Measurements from ENCODE around the gene CLRN3.

CLRN3 gene, protein sequence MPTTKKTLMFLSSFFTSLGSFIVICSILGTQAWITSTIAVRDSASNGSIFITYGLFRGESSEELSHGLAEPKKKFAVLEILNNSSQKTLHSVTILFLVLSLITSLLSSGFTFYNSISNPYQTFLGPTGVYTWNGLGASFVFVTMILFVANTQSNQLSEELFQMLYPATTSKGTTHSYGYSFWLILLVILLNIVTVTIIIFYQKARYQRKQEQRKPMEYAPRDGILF

DNA sequence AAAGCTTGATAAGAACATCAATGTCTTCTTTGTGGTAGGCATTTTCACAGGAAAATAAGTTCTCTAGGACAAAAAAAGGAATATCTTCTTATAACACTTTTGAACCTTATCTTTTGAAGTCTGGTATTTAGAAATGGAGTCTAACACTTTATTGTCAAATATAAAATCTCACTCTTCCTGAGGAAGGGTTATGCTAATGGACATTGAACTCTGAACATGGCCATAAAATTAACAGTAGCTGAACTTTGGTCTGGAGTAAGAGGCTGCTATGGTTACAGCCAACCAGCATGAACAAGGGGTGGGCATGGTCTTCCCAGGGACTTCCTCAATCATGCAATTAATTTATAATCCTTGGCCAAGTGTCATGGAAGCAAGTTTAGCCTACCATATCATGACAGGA lies at the start of gene CLRN3:
CLRN3 (minus strand) TSS at position 199 of the 400 bp plus-strand sequence; CDS start at position 42, 157 bp downstream.
- no peak for DNase-seq

DNA sequence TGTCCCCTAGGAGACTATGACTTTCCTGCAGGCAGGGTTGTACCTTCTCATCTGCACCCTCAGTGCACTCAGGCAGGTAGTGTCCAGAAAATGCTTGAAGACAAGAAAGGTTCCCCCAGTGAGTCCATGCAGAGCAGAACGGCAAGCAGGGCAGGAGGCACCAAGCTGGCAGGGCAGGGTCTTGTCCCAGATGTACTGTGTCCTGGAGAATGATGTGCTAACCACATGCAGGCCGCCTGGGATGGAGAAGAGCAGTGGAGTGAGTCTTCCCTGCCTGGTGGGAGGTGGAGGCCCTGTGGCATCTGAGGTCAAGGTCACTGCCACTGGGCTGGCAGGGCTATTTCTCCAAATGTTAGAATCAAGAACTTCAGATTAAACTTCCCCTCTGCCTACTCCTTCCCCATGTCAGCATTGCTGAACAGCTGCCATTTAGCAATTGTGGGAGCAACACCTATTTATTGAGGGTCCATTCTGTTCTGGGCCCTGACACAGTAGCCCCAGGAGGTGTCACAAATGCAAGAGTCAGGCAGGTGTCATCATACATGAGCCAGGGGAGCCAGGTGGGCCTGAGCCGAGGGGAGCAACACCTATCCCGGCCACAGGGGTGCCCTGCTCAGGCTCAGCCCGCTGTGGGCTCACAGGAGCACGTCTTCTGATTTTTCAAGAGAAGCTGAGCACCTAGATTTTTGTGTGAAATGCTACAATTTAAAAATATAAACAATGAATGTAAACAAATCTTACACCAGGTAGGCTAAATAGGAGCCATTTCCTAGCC lies 48.3 kb upstream of the CLRN3 start:
- DNase-seq, result no peak

DNA sequence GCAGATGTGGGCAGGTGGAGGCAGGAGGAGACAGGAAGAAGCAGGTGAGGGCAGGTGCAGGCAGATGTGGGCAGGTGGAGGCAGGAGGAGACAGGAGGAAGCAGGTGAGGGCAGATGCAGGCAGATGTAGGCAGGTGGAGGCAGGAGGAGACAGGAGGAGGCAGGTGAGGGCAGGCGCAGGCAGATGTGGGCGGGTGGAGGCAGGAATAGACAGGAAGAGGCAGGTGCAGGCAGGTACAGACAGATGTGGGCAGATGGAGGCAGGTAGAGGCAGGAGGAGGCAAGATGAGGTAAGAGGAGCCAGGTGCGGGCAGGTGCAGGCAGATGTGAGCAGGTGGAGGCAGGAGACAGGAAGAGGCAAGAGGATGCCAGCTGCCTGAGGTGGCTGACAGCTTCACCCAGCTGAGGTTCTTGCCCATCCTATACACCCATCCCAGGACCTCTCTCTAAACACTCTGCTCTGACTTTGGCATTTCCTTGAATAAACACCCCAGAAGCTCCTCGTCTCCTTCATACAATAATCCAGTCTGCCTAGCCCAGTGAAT lies 47.1 kb upstream of the CLRN3 start:
- no peak for DNase-seq

DNA sequence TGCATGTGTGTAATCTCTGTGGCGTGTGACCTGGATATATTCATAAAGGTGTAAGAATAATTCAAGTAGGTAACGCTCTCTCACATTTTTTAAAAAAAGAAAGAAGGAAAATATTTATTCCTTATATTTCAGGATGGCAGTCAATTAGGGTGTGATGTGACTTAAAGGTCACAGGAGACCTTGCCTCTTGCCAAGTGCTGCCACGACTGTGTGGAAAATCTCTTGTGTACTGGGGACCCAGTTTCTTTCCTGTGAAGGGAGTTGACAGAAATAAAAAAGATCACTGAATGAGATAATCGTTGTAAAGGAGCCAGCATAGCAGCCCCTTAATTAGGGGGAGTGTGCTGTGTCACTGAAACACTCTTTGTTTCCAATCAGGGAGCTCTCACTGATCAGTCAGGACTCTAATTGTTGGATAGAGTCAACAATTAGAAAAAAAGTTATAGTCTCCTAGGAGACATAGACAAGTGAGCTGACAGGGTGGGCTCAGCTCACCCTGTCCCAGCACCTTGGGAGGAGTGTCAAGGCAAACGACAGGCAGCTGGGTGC lies 45.2 kb upstream of the CLRN3 start:
- no peak for DNase-seq

DNA sequence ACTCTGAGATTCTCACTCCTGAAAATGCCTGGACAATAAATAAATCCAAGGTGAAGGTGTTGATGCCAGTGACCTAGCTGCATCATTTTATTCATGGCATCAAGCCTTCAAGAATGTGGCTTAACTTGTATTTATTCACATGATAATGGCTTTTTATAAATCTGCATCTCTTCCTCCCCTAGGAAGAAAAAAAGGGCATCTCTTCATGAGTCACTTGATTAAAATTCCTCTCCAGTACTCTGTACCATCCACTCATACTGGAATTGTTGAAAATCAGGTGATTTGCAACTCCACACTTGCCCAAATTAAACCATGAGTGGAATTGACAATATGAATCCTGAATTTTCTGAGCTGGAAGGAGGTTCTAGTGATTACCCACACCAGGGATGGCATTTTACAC lies 44.3 kb upstream of the CLRN3 start:
- no peak for DNase-seq

DNA sequence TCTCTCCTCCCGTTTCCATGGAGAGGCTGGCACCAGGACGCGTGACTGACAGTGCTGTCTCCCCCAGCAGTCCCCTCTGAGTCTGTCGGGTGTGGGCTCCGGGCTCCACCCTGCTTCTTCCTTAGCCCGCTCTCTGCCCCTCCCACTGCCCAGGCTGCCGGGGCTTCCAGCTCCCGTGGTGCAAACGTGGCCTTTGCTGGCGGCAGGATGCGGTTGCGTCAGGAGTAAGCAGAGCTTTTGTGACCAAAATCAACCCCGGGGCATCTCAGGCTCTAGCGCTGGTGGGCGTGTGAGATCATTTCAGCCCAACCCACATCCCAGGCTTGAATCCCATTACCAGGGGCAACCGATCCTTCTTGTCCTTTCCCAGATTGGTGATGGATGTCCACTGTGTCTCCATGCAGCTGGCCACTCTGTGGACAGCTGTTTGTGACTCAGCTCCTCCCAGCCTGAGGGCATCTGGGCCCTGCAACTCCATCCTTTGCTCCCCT lies 42.4 kb upstream of the CLRN3 start:
- DNase-seq, result no peak

DNA sequence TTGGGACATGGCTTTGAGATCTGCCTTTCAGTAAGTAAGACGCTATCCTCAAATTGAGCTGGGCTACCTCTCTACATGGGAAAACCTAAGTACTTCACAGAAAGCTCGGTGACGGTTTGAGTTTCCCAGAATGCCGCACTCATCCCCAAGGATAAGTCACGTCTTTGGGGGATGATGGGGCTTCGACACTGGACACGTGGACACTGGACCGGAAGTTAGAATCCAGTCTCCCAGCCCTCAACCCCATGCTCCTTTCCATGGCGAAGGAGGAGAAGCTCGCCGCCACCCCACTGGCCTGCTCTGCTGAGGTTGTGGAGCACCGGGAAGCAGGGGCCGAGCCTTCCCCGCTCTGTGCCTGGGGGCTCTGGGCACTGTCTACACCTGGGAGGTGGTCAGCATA lies 41.6 kb upstream of the CLRN3 start:
- DNase-seq, result no peak

DNA sequence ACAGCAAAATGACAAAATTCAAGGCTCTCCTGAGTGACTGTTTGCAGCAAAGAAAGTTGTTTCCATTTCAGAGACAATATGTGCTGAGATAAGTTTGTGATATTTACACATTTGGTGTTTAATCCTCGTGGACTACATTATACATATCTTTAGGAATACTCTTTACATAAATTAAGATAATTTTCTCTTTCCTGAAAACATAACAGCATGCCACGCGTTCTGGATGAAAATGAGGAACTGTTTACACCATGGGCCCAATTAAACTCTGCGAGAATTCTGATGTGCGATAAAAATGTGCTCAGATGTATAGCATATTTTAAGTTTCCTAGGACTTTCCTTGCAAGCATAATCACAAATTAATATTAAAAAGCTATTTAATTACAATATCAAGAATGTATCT lies 40.5 kb upstream of the CLRN3 start:
- no peak for DNase-seq

DNA sequence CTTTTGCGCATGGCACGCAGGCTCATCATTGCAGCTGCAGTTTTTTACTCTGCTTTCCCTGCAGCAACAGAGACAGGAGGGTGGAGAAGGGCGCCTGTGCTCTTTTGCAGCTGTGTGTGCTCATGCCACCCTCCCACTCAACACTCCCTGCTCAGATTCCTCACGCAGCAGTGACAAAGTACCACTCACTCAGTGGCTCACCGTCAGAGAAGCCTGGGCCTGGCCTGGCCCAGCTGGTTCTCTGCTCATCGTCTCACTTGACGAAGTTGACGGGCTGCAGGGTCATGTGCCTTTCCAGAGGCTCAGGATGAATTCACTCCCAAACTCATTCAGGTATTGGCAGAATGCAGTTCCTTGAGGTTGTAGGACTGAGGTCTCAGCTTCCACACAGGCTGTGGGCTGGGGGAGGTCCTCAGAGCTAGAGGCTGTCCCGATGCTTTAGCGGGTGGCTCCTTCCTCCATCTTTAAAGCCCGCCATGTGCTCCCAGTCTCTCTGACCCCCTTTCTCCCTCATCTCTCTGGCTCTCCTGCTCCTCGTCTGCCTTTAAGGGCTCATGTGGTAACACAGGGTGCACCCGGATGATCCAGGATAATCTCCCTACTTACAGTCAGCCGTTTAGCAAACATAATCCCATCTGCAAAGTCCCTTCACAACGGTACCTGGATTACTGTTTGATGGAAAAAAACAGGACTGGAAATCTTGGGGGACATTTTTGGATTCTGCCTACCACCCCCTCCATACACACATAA lies 40.0 kb upstream of the CLRN3 start:
- DNase-seq, result no peak

DNA sequence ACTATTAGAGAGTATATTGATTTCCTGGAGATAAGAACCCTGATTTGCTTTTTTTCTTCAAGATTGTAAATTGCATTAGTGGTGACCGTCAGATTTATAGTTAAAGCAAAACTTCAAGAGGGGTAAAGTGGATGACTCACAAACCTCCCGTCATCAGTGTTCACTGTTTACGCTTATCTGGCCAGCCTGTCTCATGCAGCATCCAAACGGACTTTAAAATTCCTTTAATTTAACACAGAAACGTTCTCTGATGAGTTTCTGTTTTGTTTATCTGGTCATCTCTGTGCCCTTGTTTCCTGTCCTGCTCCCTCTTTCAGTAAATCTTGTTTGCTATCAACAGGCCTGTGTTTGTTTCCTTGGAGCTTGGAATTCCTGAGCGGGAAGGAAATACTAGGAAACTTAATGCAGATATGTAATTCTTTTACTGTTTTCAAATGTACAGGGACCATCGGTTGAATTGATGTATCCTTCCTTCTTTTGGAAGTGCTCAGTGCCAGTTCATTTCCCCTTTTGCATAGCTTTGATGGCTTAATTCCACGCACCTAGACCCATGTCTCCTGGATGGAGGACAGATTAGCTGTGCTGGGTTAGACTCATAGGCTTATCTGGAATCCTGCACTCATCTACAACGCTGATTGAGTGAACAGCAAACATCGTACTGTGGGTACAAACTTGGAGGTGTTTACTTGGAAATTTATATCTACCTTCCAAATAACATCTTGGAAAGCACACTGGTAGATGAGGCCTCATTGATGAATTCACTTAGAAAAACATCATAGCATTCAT lies 35.5 kb upstream of the CLRN3 start:
- no peak for DNase-seq

DNA sequence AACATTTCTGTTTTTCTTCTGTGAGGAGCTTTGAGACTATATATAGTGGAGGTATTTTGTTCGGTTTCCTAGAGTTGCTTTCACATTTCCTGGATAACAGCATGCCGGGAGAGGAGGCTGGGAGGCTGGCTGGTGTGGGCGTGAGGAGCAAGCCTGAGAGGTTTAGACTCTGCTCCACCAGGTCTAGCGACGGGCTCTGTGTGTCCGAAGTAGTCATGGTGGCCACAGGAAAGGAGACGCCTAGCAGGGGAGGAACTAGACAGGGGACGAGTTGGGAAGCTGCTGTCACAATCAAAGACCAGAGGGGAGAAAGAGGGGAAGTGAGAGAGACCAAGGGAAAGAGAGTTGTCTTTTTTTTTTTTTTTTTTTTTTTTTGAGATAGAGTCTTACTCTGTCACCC lies 33.7 kb upstream of the CLRN3 start:
- no peak for DNase-seq

DNA sequence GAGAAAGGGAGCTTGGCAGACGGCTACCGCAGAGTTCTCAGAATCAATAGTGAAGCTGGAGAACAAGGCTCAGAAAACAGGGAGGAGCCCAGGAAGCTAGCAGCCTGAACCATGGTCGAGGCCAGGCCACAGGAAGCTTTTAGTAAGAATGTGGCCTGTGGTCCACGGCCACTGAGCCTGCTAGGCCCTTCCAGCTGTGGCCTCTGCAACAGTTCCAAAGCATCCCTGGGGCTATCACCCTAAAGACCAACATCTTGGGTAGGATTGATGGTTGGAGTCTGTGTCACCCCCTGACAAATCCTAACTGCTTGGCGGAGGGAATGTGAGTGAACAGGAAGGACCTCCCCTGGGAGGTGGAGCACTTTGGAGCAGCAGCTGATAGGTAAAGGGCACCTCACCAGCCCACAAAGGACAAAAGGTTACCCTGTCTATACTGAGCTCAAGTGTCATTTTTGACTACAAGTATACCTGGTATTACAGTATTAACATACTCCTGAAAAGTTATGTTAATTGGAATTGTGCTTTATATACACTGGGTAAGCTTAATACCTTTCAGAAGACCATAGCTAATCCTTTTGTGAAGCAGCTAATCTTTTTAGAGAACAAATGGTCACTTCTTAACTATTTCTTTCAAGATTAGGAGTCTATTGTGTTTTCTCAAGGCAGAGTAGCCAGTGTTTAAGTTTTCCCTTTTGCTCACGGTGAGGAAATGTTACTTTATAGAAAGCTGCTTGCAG lies 32.9 kb upstream of the CLRN3 start:
- DNase-seq, result no peak

DNA sequence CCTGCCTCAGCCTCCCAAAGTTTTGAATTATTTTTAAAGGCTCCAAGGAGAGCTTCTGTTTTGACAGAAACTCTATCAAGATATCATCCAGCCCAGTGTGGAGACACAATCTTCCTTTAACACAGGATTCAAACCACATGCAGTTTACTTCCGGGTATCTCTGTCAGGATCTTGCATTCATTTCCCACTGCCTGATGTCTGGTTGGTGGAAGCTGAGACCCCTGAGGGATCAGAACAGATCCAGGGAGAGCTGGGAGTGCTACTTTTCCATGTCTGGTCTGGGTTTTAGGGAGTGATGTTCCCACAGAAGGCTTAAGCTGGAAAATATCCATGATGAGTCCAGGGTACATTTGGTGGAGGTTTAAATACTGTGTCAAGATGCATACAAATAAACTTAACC lies 30.9 kb upstream of the CLRN3 start:
- DNase-seq, result no peak

DNA sequence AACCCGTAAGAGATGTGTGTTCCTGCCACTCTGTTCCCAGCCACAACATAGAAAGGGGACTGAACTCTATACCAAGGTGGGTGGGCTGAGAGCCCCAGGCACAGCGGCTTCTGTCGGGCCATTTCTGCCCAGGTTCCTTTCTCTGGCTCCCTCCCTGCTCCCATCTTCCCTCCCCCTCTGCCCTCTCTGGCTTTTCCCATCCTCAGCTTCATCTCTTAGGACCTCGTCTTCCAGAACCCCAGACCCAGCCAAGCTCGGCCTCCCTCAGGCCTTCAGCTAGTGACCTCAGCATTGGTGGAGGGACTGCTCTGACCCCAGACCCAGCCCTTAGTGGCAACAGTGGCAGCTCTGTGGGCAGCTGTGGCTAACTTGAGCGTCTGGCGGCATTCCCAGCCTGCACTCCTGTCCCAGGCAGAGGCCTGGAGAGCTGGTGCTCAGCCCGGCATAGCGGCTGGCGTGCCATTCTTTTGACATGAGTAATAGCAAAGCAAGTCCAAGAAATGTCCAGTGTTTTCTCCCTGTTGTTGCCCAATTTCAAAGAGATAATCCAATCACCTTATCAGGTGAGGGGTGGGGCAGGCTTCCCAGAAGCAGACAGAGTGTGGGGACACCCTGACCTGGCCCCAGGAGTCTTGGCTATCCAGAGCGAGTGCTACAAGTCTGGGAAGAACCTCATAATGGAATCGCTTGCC lies 30.1 kb upstream of the CLRN3 start:
- no peak for DNase-seq

DNA sequence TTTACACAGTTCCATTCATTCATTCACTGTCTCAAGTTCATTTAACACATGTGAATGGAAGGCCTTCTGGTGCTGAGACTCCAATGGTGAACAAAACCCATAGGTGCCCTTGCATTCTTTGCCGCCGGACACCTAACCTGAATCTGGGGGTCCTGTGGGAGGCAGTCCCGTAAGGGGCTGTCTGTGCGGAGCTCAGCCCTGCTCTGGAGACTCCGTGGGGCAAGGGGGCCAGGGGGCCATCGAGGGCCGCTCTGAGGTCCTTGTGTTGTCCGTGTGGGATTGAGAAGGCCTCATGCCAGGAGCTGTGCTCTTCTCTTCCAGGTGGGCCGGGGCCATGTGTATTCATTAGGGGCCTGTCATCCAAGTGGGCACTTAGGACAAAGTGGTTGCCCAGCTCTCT lies 29.5 kb upstream of the CLRN3 start:
- no peak for DNase-seq

DNA sequence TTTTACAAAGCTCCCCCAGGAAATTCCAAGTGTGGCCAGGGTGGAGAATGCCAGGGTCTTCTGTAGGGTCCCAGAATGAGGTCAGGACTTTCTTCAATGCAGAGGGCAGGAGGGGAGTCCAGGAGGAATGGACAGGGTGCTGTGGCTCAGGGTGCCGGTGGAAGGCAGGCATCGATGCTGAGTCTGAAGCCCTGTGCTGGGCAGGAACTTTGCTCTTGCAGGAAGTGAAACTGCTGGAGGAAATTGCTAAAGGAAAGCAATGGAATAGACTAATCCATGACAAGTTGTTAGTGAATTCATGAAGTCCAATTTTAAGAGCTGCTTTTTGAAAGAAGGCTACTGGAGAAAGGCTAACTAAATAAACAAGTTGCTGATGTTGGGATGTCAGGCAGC lies 29.0 kb upstream of the CLRN3 start:
- no peak for DNase-seq

DNA sequence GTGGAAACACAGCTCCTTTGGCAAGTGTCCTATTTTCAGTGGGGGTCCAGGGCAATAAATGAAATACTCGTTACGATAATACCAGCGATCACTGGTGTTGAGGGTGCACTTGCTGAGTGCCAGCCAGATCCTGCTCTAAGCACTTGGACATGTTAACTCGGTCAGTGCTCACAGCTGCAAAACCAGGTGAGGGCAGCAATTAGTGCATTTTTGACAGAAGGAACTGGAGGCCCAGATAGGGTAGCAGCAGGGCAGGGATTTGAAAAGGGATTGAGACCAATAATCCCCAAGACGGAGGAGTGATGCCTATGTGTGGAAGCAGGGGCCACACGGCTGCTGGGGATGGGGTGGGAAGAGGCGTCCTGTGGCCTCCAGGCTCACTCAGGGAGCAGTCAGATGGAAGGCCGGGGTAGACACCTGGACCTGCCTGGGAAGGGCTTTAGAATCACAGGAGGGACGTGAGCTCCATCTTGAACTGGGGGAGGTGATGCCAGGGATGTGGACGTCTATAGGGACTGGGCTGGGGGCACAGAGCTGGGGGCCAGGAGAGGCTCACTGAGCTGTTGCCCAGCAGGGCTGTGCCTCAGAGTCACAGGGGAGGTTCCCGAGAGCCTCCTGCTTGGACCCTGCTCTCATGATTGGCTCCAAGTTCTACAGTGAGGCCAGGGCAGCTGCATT lies 28.5 kb upstream of the CLRN3 start:
- DNase-seq, result no peak

DNA sequence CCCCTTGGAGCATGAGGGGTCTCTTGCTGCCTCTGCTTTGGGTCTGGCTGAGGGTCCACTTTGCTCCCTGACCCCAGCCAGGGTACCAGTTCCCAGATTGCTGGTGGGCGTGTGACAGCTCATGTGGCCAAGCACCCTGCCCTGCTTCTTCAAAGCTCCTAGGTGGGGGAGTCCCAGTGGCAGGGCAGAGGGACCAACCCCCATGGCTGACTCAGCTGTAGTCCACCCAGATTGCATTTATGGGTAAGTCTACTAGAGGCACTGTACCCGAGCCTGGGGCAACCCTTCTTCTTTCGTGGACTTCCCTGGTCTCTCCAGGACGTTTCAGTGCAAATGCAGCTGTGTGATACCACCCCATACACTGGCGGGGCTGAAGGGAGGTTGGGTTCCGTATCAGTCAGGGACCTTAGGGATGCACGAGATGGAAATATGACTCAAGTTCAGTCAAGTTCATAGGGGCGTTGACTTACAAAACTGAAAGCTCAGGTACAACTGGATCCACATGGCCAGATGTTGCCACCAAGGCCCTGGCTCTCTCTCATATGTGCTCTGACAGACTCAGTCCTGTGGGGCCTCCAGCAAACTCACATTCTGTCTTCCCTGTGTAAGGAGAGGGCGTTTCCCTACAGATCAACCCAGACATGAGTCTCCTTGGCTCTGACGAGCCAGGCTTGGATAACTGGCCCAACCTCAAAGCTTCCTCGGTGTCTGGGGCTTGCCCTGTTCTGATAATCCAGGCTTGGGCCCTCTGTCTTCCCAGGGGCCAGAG lies 27.7 kb upstream of the CLRN3 start:
- DNase-seq, result no peak

DNA sequence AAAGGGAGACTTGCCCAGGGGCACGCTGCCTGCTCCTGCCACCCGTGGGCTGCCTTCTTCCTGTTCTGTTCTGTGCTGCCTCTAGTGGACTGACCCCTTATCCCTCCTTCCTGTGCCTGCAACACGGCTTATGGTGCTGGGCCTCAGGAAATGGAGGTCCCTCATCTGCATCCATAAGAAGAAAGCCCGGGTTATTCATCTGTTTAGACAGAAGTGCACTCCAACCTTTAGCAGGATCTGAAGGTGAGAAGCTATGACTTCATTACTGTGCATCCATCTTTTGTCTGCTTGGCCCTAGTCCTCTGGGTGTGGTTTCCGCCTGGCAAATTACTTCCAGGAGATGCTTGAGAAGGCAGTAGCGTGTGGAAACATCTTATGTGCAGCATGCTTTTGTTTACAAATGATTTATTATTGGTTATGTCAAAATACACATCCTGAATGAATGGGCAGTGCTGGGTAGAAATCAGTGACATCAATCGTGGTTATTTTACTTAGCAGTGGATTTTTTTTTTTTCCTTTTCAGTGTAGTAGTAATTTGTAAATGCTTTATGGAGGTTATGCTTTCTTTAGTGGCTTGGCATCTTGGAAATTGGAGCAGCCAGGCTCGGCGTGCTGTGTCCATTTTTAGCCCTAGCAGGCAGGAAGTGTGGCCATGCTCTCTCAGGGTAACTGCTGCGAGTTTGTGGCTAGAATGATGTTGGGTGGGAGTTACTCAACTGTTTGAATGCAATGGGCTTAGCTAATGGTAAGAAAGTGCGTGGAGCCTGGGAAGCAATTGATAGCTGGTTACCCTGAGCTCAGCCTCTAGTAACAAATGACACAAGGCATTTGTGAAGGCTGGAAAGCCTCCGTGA lies 26.9 kb upstream of the CLRN3 start:
- DNase-seq, result no peak
